K562 (cell line): ENCODE measurements around the gene CFAP221. TPM values are rescaled to one million over a fixed set of nuclear protein-coding genes. Genes with fewer than 3 reads are reported as not detected.

Experiments
- ATAC-seq: fragments of 200-7000 bp; cut with Tn5 transposase; 3 replicates; pipeline ENCODE4 v1.9.1; 2020; ENCODE audit warnings: moderate library complexity
- BruUV-seq: library from RNA; stranded (reverse); fragments of 400-500 nt; replicated peaks from 2 replicates; lab custom pipeline; 2021; lab: Mats Ljungman, UMichigan
- CTCF ChIA-PET: fragments of 300-600 bp; formaldehyde crosslinking; extraction: SDS; loops from one replicate; lab custom pipeline; 2021; ENCODE audit warnings: low intra/inter-chr PET ratio; lab: Yijun Ruan, JAX
- POLR2A ChIA-PET: fragments of 300-600, 350-650 bp; sonication (Branson Sonifier 250); formaldehyde crosslinking; extraction: SDS; loops from one replicate; lab custom pipeline; 2021; ENCODE audit warnings: antibody characterized with exemption, inconsistent platforms; lab: Yijun Ruan, JAX
- DNase-seq, 4 experiments: peaks; one replicate each; pipeline versions ENCODE4 v3.0.0 to v3.0.0-alpha.2; 2011 to 2018; ENCODE audit warnings: low spot score in 3 of 4, mixed read lengths in 3 of 4; ENCODE audit errors: extremely low read depth in 1 of 4
- FAIRE-seq: peaks from 2 replicates; lab custom pipeline; 2011; peaks lifted over from hg19 to GRCh38; lab: Jason Lieb, UNC
- H2AFZ ChIP-seq: 2 replicates; pipeline ENCODE4 v1.6.0; 2011; ENCODE audit warnings: low read depth, low read length, control low read depth, inconsistent platforms
- H3K27ac ChIP-seq: fragments of 200-600 bp; 3 replicates; pipeline ENCODE4 v1.8.0; 2011; ENCODE audit warnings: low read depth, mild to moderate bottlenecking, control low read depth, inconsistent platforms, low read length, moderate library complexity, mixed read lengths; ENCODE audit errors: extremely low read depth
- H3K27me3 ChIP-seq, 2 experiments: fragments of 300-600 bp in 1 of 2; 2 replicates in 1 of 2; 3 replicates in 1 of 2; pipeline versions ENCODE4 v1.6.0 to v1.8.0; 2011; ENCODE audit warnings: inconsistent platforms in 2 of 2, low read length in 2 of 2, mild to moderate bottlenecking in 1 of 2, mixed read lengths in 1 of 2, moderate library complexity in 1 of 2; ENCODE audit not compliant: control insufficient read depth in 2 of 2, insufficient read depth in 2 of 2
- H3K36me3 ChIP-seq: fragments of 300-600 bp; 3 replicates; pipeline ENCODE4 v1.8.0; 2011; ENCODE audit warnings: mild to moderate bottlenecking, low read length, inconsistent platforms; ENCODE audit not compliant: control insufficient read depth, insufficient read depth
- H3K4me1 ChIP-seq, 2 experiments: fragments of 200-600 bp in 1 of 2; replicated peaks in 1 of 2; 2 replicates in 1 of 2; 3 replicates in 1 of 2; pipeline versions ENCODE4 v1.5.1 to v1.8.0; 2011; ENCODE audit warnings: inconsistent platforms in 2 of 2, low read length in 2 of 2, mild to moderate bottlenecking in 1 of 2, mixed read lengths in 1 of 2, moderate library complexity in 1 of 2; ENCODE audit not compliant: control insufficient read depth in 2 of 2, insufficient read depth in 2 of 2
- H3K4me2 ChIP-seq: 2 replicates; pipeline ENCODE4 v1.6.1; 2011; ENCODE audit warnings: low read length, control low read depth, inconsistent platforms, mixed read lengths; ENCODE audit not compliant: insufficient read depth
- H3K4me3 ChIP-seq: fragments of 200-600 bp; sonication (generic), shearing (Covaris generic); 2 replicates; pipeline ENCODE4 v1.5.1; 2016; ENCODE audit warnings: control low read depth, inconsistent platforms
- H3K79me2 ChIP-seq: fragments of 200-600 bp; 3 replicates; pipeline ENCODE4 v1.8.0; 2011; ENCODE audit warnings: low read length, inconsistent platforms; ENCODE audit not compliant: control insufficient read depth, insufficient read depth
- H3K9ac ChIP-seq, 2 experiments: 2 replicates each; pipeline versions ENCODE4 v1.6.0 to v1.6.1; 2011; ENCODE audit warnings: low read depth in 2 of 2, low read length in 2 of 2, control low read depth in 1 of 2, inconsistent platforms in 1 of 2, mild to moderate bottlenecking in 1 of 2, mixed read lengths in 1 of 2; ENCODE audit not compliant: insufficient read depth in 1 of 2
- H3K9me1 ChIP-seq: one replicate; pipeline ENCODE4 v1.6.0; 2011; ENCODE audit warnings: inconsistent platforms, mild to moderate bottlenecking, low read length, moderate library complexity; ENCODE audit not compliant: control insufficient read depth, insufficient read depth
- H3K9me3 ChIP-seq: replicated peaks from 2 replicates; pipeline ENCODE4 v1.5.1; 2011; ENCODE audit warnings: low read depth, low read length, inconsistent platforms; ENCODE audit not compliant: control insufficient read depth, insufficient read depth
- H4K20me1 ChIP-seq: replicated peaks from 2 replicates; pipeline ENCODE4 v1.6.1; 2011; ENCODE audit warnings: low read length, inconsistent platforms, mixed read lengths; ENCODE audit not compliant: control insufficient read depth, insufficient read depth
- ADNP ChIP-seq: fragments of 200-800 bp; sonication (Bioruptor generic); IDR thresholded peaks from 2 replicates; pipeline ENCODE4 v1.6.1; 2016; ENCODE audit warnings: missing genetic modification characterization, missing compliant biosample characterization
- CBFB ChIP-seq: sonication (generic); formaldehyde crosslinking; IDR thresholded peaks from 2 replicates; pipeline ENCODE4 v1.4.0; 2020; ENCODE audit warnings: mild to moderate bottlenecking, missing genetic modification reagents
- CREB1 ChIP-seq, 2 experiments: sonication (generic) in 1 of 2; formaldehyde crosslinking in 1 of 2; IDR thresholded peaks; 2 replicates each; pipeline versions ENCODE4 v1.6.1 to v1.8.0; 2012 to 2022; ENCODE audit warnings: inconsistent platforms in 1 of 2, mild to moderate bottlenecking in 1 of 2, missing genetic modification reagents in 1 of 2, moderate library complexity in 1 of 2
- ETV1 ChIP-seq: fragments of 450-650 bp; conservative IDR thresholded peaks from 2 replicates; pipeline ENCODE4 v1.6.1; 2016; ENCODE audit warnings: missing genetic modification characterization, control low read depth, low read depth, missing compliant biosample characterization
- HCFC1 ChIP-seq: IDR thresholded peaks from 2 replicates; pipeline ENCODE4 v1.6.1; 2012; ENCODE audit warnings: low read depth, low read length, improper control_type of control experiment
- IRF2 ChIP-seq: sonication (generic); formaldehyde crosslinking; IDR thresholded peaks from 2 replicates; pipeline ENCODE4 v1.8.1; 2022; ENCODE audit warnings: mild to moderate bottlenecking, missing genetic modification reagents
- MAX ChIP-seq: sonication (generic); formaldehyde crosslinking; IDR thresholded peaks from 2 replicates; pipeline ENCODE4 v1.9.0; 2022; ENCODE audit warnings: mild to moderate bottlenecking, missing genetic modification reagents
- PHB2 ChIP-seq: fragments of 450-650 bp; IDR thresholded peaks from 2 replicates; pipeline ENCODE4 v1.6.1; 2017; ENCODE audit warnings: low read depth
- STAG1 ChIP-seq: sonication (generic); formaldehyde crosslinking; IDR thresholded peaks from 2 replicates; pipeline ENCODE4 v1.5.0; 2020; ENCODE audit warnings: missing genetic modification reagents, borderline replicate concordance
- ZNF57 ChIP-seq: fragments of 450-650 bp; formaldehyde crosslinking; IDR thresholded peaks from 2 replicates; pipeline ENCODE4 v1.4.0; 2020; ENCODE audit warnings: mild to moderate bottlenecking, moderate library complexity
- ZNF717 ChIP-seq: fragments of 250-450 bp; sonication (Bioruptor Pico); IDR thresholded peaks from 2 replicates; pipeline ENCODE4 v1.5.0; 2021
- WGBS: fragments of 100-300 bp; shearing (Covaris generic); methylation state at CpG from one replicate; pipeline ENCODE4 v1.1.6; 2016; ENCODE audit warnings: low coverage, mixed read lengths; ENCODE audit not compliant: insufficient coverage; ENCODE audit errors: missing lambda C conversion rate; 5-methylcytosine and 5-hydroxymethylcytosine counted together
- in situ Hi-C: fragments of 300-500 bp; cut with MboI; formaldehyde crosslinking; loops from 4 replicates; pipeline ENCODE4 v1.15.0; 2018; ENCODE audit warnings: inconsistent platforms, mixed read lengths
- intact Hi-C: fragments of 100-400 bp; cut with micrococcal nuclease; formaldehyde crosslinking; loops from 2 replicates; pipeline ENCODE4 v1.14.2; 2022
- polyA plus RNA-seq, 8 experiments: library from polyadenylated mRNA; depleted of rRNA in 4 of 8; stranded (reverse) in 5 of 8; unstranded in 3 of 8; fragments of >200 nt; fragmentation: Nextera tagmentation in 2 of 8; fragmentation: Illumina TruSeq in 1 of 8; extraction: Ambion mirVana in 2 of 8; extraction: Trizol in 1 of 8; gene quantifications; 2 replicates each; pipeline versions ENCODE4 v1.2.1 to v1.2.3, GENCODE V29; 2011 to 2014; ENCODE audit warnings: inconsistent platforms in 1 of 8, missing spikeins in 1 of 8
- total RNA-seq, 7 experiments: library from RNA; depleted of rRNA in 6 of 7; stranded (reverse); fragments of >200 nt in 6 of 7; fragmentation: Illumina TruSeq in 2 of 7; extraction: Trizol in 2 of 7; gene quantifications; 2 replicates each; pipeline versions ENCODE4 v1.2.1 to v1.2.3, GENCODE V29; 2011 to 2021; ENCODE audit warnings: low replicate concordance in 1 of 7
- TF ChIP-seq, protein P1 (sequence below): fragments of 150-350 bp; conservative IDR thresholded peaks from 2 replicates; pipeline ENCODE4 v1.6.1; 2014; ENCODE audit warnings: low read length

CFAP221 gene
- total and polyA plus RNA-seq, 9 of the 15 experiments (the other 6 are each of a cell fraction or from before 2014, with no cell fraction given) = 0.09 to 1.4 (median 0.65) TPM

DNA sequence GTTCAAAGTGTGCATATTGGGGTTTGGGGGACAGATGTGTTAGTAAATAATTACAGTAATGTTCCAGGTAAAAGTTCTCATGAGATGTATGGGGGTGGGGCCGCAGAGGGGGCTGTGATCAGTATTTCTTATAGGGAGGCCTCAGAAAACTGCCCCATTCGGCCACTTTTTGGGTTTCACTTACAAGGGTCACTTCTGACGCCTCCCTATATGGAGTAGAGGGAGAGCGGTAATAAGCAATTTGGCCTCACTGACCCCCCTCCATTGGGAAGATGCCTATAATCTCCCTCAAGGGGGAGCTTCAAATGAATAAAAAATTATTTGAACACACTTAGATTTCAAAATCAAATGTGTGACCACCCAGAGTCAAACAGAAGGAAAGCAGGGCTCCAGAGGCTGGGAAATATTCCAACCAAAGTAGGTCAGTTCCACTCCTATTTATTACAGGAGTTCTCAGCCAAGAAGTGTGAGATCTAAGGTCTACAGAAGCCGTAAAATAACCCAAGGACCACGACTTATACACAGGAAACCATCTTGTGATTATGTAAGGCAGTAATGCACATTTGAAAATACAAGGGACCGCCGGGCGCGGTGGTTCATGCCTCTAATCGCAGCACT, 22.7 kb upstream of the CFAP221 start:
- no peak overlapping the region for H3K27ac ChIP-seq
- in situ Hi-C loops = no loop called here
- CTCF ChIA-PET = no interaction called here
- no peaks in the 10 kb centered on the region for H3K79me2 ChIP-seq
- no peak overlapping the region for H3K4me2 ChIP-seq
- no peak for ATAC-seq
- 22% methylated on average over 11 of the region's 11 CpGs for WGBS
- no peak for FAIRE-seq
- no peak overlapping the region for H2AFZ ChIP-seq
- H3K4me1 ChIP-seq = peaks cover 0 to 7% of the 10 kb centered on the region in 2 experiments; a peak in 1 of 5 replicates
- H3K9me3 ChIP-seq = no peaks in the 10 kb centered on the region
- no peaks in the 10 kb centered on the region for H3K36me3 ChIP-seq
- H3K9me1 ChIP-seq = no peaks in the 10 kb centered on the region
- BruUV-seq = no TSS peak
- no peaks in the 10 kb centered on the region for H4K20me1 ChIP-seq
- peaks cover 11 to 42% of the 10 kb centered on the region in 2 experiments; a peak in 4 of 5 replicates for H3K27me3 ChIP-seq
- peak in 2 of 4 experiments; percentile 25 to 37 for DNase-seq
- H3K4me3 ChIP-seq = no peak overlapping the region
- intact Hi-C loops = no loop called here
- no peak overlapping the region for H3K9ac ChIP-seq
- TF ChIP-seq CBFB (CRISPR knock-in tag) (no peak), IRF2 (CRISPR knock-in tag) (no peak), CREB1 (IDR thresholded peaks at IDR 0.05) (no peak), CREB1 (CRISPR knock-in tag; IDR thresholded peaks at IDR 0.05) (no peak), ZNF57 (CRISPR knock-in tag) (no peak), ADNP (tag) (no peak), ETV1 (tag) (no peak), STAG1 (CRISPR knock-in tag) (no peak), PHB2 (no peak), ZNF717 (CRISPR knock-in tag) (no peak), MAX (CRISPR knock-in tag) (no peak), HCFC1 (no peak)
- TF ChIP-seq, protein P1, sequence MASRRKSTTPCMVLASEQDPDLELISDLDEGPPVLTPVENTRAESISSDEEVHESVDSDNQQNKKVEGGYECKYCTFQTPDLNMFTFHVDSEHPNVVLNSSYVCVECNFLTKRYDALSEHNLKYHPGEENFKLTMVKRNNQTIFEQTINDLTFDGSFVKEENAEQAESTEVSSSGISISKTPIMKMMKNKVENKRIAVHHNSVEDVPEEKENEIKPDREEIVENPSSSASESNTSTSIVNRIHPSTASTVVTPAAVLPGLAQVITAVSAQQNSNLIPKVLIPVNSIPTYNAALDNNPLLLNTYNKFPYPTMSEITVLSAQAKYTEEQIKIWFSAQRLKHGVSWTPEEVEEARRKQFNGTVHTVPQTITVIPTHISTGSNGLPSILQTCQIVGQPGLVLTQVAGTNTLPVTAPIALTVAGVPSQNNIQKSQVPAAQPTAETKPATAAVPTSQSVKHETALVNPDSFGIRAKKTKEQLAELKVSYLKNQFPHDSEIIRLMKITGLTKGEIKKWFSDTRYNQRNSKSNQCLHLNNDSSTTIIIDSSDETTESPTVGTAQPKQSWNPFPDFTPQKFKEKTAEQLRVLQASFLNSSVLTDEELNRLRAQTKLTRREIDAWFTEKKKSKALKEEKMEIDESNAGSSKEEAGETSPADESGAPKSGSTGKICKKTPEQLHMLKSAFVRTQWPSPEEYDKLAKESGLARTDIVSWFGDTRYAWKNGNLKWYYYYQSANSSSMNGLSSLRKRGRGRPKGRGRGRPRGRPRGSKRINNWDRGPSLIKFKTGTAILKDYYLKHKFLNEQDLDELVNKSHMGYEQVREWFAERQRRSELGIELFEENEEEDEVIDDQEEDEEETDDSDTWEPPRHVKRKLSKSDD = no peak
- TF ChIP-seq, all 486 proteins: peak for 0
- POLR2A ChIA-PET = no interaction called here
